Keratinocyte (primary cell): ENCODE data around the gene PRKAG2.

Experiments
- EZH2 ChIP-seq: IDR thresholded peaks from one replicate; pipeline ENCODE4 v1.6.1; 2012; ENCODE audit warnings: inconsistent platforms, mild to moderate bottlenecking, low read length, moderate library complexity
- TF ChIP-seq, protein P1 (sequence below), 3 experiments: IDR thresholded peaks in 1 of 3; conservative IDR thresholded peaks in 1 of 3; optimal IDR thresholded peaks in 1 of 3; 2 replicates in 2 of 3; 3 replicates in 1 of 3; pipeline versions ENCODE3 to v1.5.1; 2011; ENCODE audit warnings: low read length in 3 of 3, mild to moderate bottlenecking in 3 of 3, moderate library complexity in 2 of 3, control low read depth in 1 of 3, inconsistent platforms in 1 of 3; ENCODE audit not compliant: insufficient read depth in 2 of 3; ENCODE audit errors: extremely low read depth in 1 of 3

DNA sequence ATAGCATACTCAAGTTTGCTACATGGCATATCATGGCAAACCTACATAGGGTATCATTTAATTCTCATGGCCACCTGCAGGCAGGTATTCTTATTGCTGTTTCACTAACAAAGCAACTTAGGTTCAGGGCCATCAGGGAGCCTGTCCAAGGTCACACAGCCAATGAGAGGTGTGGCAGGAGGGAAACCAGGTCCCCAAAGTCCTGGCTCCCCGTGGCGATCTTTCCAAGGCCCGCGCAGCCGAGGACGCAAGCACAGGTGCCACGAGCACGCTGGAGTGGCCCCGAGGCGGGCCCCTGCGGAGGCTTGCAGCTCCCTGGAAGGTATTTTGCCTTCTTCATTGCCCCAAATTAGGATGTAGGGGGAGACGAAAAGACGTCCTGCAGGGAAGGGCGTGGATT lies 20.8 kb downstream of the PRKAG2 start:
- TF ChIP-seq EZH2: no peak
- TF ChIP-seq, protein P1, sequence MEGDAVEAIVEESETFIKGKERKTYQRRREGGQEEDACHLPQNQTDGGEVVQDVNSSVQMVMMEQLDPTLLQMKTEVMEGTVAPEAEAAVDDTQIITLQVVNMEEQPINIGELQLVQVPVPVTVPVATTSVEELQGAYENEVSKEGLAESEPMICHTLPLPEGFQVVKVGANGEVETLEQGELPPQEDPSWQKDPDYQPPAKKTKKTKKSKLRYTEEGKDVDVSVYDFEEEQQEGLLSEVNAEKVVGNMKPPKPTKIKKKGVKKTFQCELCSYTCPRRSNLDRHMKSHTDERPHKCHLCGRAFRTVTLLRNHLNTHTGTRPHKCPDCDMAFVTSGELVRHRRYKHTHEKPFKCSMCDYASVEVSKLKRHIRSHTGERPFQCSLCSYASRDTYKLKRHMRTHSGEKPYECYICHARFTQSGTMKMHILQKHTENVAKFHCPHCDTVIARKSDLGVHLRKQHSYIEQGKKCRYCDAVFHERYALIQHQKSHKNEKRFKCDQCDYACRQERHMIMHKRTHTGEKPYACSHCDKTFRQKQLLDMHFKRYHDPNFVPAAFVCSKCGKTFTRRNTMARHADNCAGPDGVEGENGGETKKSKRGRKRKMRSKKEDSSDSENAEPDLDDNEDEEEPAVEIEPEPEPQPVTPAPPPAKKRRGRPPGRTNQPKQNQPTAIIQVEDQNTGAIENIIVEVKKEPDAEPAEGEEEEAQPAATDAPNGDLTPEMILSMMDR (optimal IDR thresholded peaks at IDR 0.05 in 1 of 3, IDR thresholded peaks at IDR 0.05 in 1 of 3, conservative IDR thresholded peaks at IDR 0.05 in 1 of 3; ENCODE audit: extremely low read depth in 1 of 3, insufficient read depth in 2 of 3, low read length in 3 of 3): peak in 2 of 3 experiments; percentile 15 to 31
